ENCODE results near the gene GPR137C. TPM values are rescaled to one million over a fixed set of nuclear protein-coding genes. Genes with fewer than 3 reads are reported as not detected.

The GPR137C gene
- total and polyA plus RNA-seq, 10 of the 15 experiments (the other 5 are each of a cell fraction or from before 2014, with no cell fraction given) = 0.03 to 0.72 (median 0.22) TPM

GRCh38 chr14:52640137-52640536 lies 87.5 kb downstream of the GPR137C start:
- H3K27ac ChIP-seq (ENCODE audit: control insufficient read depth, insufficient read depth) = no peak overlapping the region
- no peak overlapping the region for H2AFZ ChIP-seq (ENCODE audit: control insufficient read depth, low read depth, low read length)
- no TSS peak for BruUV-seq (replicated peaks)
- 99% methylated on average over 4 of the region's 4 CpGs for WGBS (ENCODE audit: insufficient coverage, insufficient replicate concordance, low lambda C conversion rate, missing lambda C conversion rate)
- no peak for ATAC-seq
- no peaks in the 10 kb centered on the region for H3K27me3 ChIP-seq (replicated peaks in 1 of 2; ENCODE audit: control insufficient read depth in 2 of 2, insufficient read depth in 2 of 2, low read length in 1 of 2)
- H3K79me2 ChIP-seq (ENCODE audit: control insufficient read depth, insufficient read depth, low read length) = no peaks in the 10 kb centered on the region
- no peak overlapping the region for H3K4me3 ChIP-seq
- RAD21 ChIA-PET (ENCODE audit: unreplicated experiment) = no interaction called here
- H3K4me2 ChIP-seq (ENCODE audit: control insufficient read depth, insufficient read depth) = no peak overlapping the region
- in situ Hi-C loops (cut with MboI) (no loop called here), intact Hi-C loops (cut with micrococcal nuclease; ENCODE audit: unreplicated experiment) (no loop called here)
- no peaks in the 10 kb centered on the region for H3K4me1 ChIP-seq (ENCODE audit: control insufficient read depth, insufficient read depth, low read length)
- SMC1A ChIA-PET (ENCODE audit: uncharacterized antibody, unreplicated experiment) = interaction anchor here (1.0 kb wide), 1 partner anchor 21 kb away, joined by 3 read pairs; no protein-coding TSS in a partner anchor
- no peak for FAIRE-seq
- no peaks in the 10 kb centered on the region for H3K9me3 ChIP-seq (replicated peaks; ENCODE audit: control insufficient read depth, insufficient read depth, low read length)
- CTCF ChIA-PET = no interaction called here
- H3K36me3 ChIP-seq (ENCODE audit: control insufficient read depth in 2 of 2, insufficient read depth in 2 of 2, low read length in 1 of 2) = peaks cover 0 to 4% of the 10 kb centered on the region in 2 experiments; a peak in 3 of 4 replicates
- POLR2A ChIA-PET = interaction anchor here (0.6 kb wide), 1 partner anchor 178 kb away, joined by 3 read pairs; no protein-coding TSS in a partner anchor
- TF ChIP-seq RELB (IDR thresholded peaks at IDR 0.05; ENCODE audit: low read depth) = no peak
- no peak for TF ChIP-seq NBN (IDR thresholded peaks at IDR 0.05)
- TF ChIP-seq GABPA (IDR thresholded peaks at IDR 0.05; ENCODE audit: low read depth) = no peak
- TF ChIP-seq BHLHE40 (IDR thresholded peaks at IDR 0.05; ENCODE audit: borderline replicate concordance in 1 of 2, low read depth in 2 of 2, low read length in 1 of 2) = no peak
- TF ChIP-seq KLF5 (IDR thresholded peaks at IDR 0.05; ENCODE audit: partially characterized antibody) = no peak
- TF ChIP-seq HDAC2 (IDR thresholded peaks at IDR 0.05) = no peak
- no peak for TF ChIP-seq ZNF384 (IDR thresholded peaks at IDR 0.05; ENCODE audit: borderline replicate concordance, low read depth, low read length)
- no peak for TF ChIP-seq SPI1 (IDR thresholded peaks at IDR 0.05; ENCODE audit: borderline replicate concordance, insufficient read depth, low read depth, low read length)
- TF ChIP-seq MYC (IDR thresholded peaks at IDR 0.05; ENCODE audit: insufficient read depth, insufficient read length, insufficient replicate concordance, low read length, severe bottlenecking) = no peak
- no peak for TF ChIP-seq ELK1 (IDR thresholded peaks at IDR 0.05; ENCODE audit: low read depth, low read length)
- TF ChIP-seq ZBTB33 (IDR thresholded peaks at IDR 0.05) = no peak
- TF ChIP-seq SMAD5 (IDR thresholded peaks at IDR 0.05; ENCODE audit: low read depth) = no peak
- TF ChIP-seq TCF12 (IDR thresholded peaks at IDR 0.05; ENCODE audit: low read depth, low read length) = no peak
- TF ChIP-seq NR2F1 (conservative IDR thresholded peaks at IDR 0.05) = no peak
- no peak for TF ChIP-seq CREM (IDR thresholded peaks at IDR 0.05; ENCODE audit: low read depth)
- TF ChIP-seq EGR1 (IDR thresholded peaks at IDR 0.05; ENCODE audit: borderline replicate concordance in 1 of 2, low read depth in 2 of 2, low read length in 2 of 2) = no peak
- TF ChIP-seq SIN3A (IDR thresholded peaks at IDR 0.05; ENCODE audit: low read depth, low read length) = no peak
- no peak for TF ChIP-seq FOXM1 (IDR thresholded peaks at IDR 0.05; ENCODE audit: low read depth, low read length)
- TF ChIP-seq POLR2AphosphoS5 (IDR thresholded peaks at IDR 0.05; ENCODE audit: low read length) = no peak
- no peak overlapping the region for H3K9ac ChIP-seq (ENCODE audit: control insufficient read depth, insufficient read depth, low read length)
- DNase-seq (ENCODE audit: low read depth, low spot score) = no peak
- H4K20me1 ChIP-seq (ENCODE audit: control insufficient read depth, insufficient read depth) = no peaks in the 10 kb centered on the region

Measured in GM12878 (cell line).